Measurements from ENCODE around the gene TVP23C.

TVP23C gene

GRCh38 chr17:15494821-15495220 is 68.5 kb downstream of the TVP23C start:
- DNase-seq, result no peak

- no peak for DNase-seq
These were observed 69.6 kb downstream of the TVP23C start for GRCh38 chr17:15493693-15494035.

GRCh38 chr17:15492791-15493692 is 70.2 kb downstream of the TVP23C start:
- DNase-seq, result no peak

GRCh38 chr17:15492186-15492585 is 71.1 kb downstream of the TVP23C start:
- no peak for DNase-seq

- DNase-seq, result no peak
These were observed 72.5 kb downstream of the TVP23C start for GRCh38 chr17:15490634-15491261.

- DNase-seq, result no peak
These were observed 74.7 kb downstream of the TVP23C start for GRCh38 chr17:15488557-15488956.

GRCh38 chr17:15485045-15485444 is 78.2 kb downstream of the TVP23C start:
- DNase-seq, result no peak

GRCh38 chr17:15483431-15483830 is 79.9 kb downstream of the TVP23C start:
- no peak for DNase-seq

- DNase-seq, result no peak
These were observed 80.8 kb downstream of the TVP23C start for GRCh38 chr17:15482476-15482875.

- no peak for DNase-seq
These were observed 81.8 kb downstream of the TVP23C start for GRCh38 chr17:15481481-15481880.

- DNase-seq, result no peak
These were observed 83.1 kb downstream of the TVP23C start for GRCh38 chr17:15480204-15480603.

GRCh38 chr17:15479703-15480102 is 83.6 kb downstream of the TVP23C start:
- DNase-seq, result no peak

- DNase-seq, result no peak
These were observed 84.4 kb downstream of the TVP23C start for GRCh38 chr17:15478845-15479244.

- DNase-seq, result no peak
These were observed 87.5 kb downstream of the TVP23C start for GRCh38 chr17:15475631-15476354.

- DNase-seq, result no peak
These were observed 90.4 kb downstream of the TVP23C start for GRCh38 chr17:15472891-15473290.

- DNase-seq, result no peak
These were observed 92.7 kb downstream of the TVP23C start for GRCh38 chr17:15470536-15470935.

GRCh38 chr17:15469260-15469659 is 94.0 kb downstream of the TVP23C start:
- no peak for DNase-seq

- no peak for DNase-seq
These were observed 95.2 kb downstream of the TVP23C start for GRCh38 chr17:15468126-15468525.

- no peak for DNase-seq
These were observed 95.7 kb downstream of the TVP23C start, which contains the start of gene CDRT4 for GRCh38 chr17:15467592-15467991. CDRT4 (minus strand) TSS chr17:15467621; CDS start chr17:15440238, 27,383 bp downstream.

GRCh38 chr17:15466131-15466530 is 97.2 kb downstream of the TVP23C start:
- no peak for DNase-seq

- no peak for DNase-seq
These were observed 98.1 kb downstream of the TVP23C start for GRCh38 chr17:15465045-15465701.

- DNase-seq, result no peak
These were observed 98.9 kb downstream of the TVP23C start for GRCh38 chr17:15464231-15464985.

Data from NCI-H2081 (cell line).